Measurements from ENCODE around the gene CRAT.

Gene CRAT

GRCh38 chr9:129070696-129071525 is 39.7 kb downstream of the CRAT start:
- H3K27ac Mint-ChIP-seq: no peak overlapping the region
- H3K9me3 Mint-ChIP-seq: no peaks in the 10 kb centered on the region
- H3K27me3 Mint-ChIP-seq (ENCODE audit: low read depth): no peaks in the 10 kb centered on the region
- H3K4me1 Mint-ChIP-seq: no peaks in the 10 kb centered on the region
- TF ChIP-seq CTCF (IDR thresholded peaks at IDR 0.05; ENCODE audit: unreplicated experiment in 3 of 3): no peak
- H3K36me3 Mint-ChIP-seq (ENCODE audit: low read depth): peaks cover 6% of the 10 kb centered on the region
- no peak overlapping the region for H3K4me3 Mint-ChIP-seq

GRCh38 chr9:129069862-129070641 is 40.5 kb downstream of the CRAT start:
- peaks cover 11% of the 10 kb centered on the region for H3K36me3 Mint-ChIP-seq (ENCODE audit: low read depth)

GRCh38 chr9:129068990-129069861 is 41.4 kb downstream of the CRAT start:
- no peak overlapping the region for H3K4me3 Mint-ChIP-seq
- no peaks in the 10 kb centered on the region for H3K9me3 Mint-ChIP-seq
- no peak overlapping the region for H3K27ac Mint-ChIP-seq
- TF ChIP-seq CTCF (IDR thresholded peaks at IDR 0.05; ENCODE audit: unreplicated experiment in 3 of 3): no peak
- no peaks in the 10 kb centered on the region for H3K4me1 Mint-ChIP-seq
- H3K27me3 Mint-ChIP-seq (ENCODE audit: low read depth): no peaks in the 10 kb centered on the region
- H3K36me3 Mint-ChIP-seq (ENCODE audit: low read depth): peaks cover 11% of the 10 kb centered on the region

More at GRCh38 chr9:129069862-129070641, 40.5 kb downstream of the CRAT start:
- no peaks in the 10 kb centered on the region for H3K9me3 Mint-ChIP-seq
- no peaks in the 10 kb centered on the region for H3K4me1 Mint-ChIP-seq
- no peaks in the 10 kb centered on the region for H3K27me3 Mint-ChIP-seq (ENCODE audit: low read depth)
- H3K4me3 Mint-ChIP-seq: no peak overlapping the region
- no peak overlapping the region for H3K27ac Mint-ChIP-seq
- TF ChIP-seq CTCF (IDR thresholded peaks at IDR 0.05; ENCODE audit: unreplicated experiment in 3 of 3): no peak

GRCh38 chr9:129068110-129068509 is 42.5 kb downstream of the CRAT start:
- Mint-ChIP-seq H3K27ac (no peak overlapping the region), H3K4me1 (no peaks in the 10 kb centered on the region), H3K27me3 (ENCODE audit: low read depth) (no peaks in the 10 kb centered on the region), H3K9me3 (no peaks in the 10 kb centered on the region), H3K36me3 (ENCODE audit: low read depth) (peaks cover 16% of the 10 kb centered on the region), H3K4me3 (no peak overlapping the region)
- TF ChIP-seq CTCF (IDR thresholded peaks at IDR 0.05; ENCODE audit: unreplicated experiment in 3 of 3): no peak

- Mint-ChIP-seq H3K36me3 (ENCODE audit: low read depth) (peaks cover 19% of the 10 kb centered on the region), H3K27ac (no peak overlapping the region), H3K9me3 (no peaks in the 10 kb centered on the region), H3K4me1 (no peaks in the 10 kb centered on the region), H3K27me3 (ENCODE audit: low read depth) (no peaks in the 10 kb centered on the region), H3K4me3 (no peak overlapping the region)
- TF ChIP-seq CTCF (IDR thresholded peaks at IDR 0.05; ENCODE audit: unreplicated experiment in 3 of 3): no peak
These were observed 46.1 kb downstream of the CRAT start for GRCh38 chr9:129064499-129064908.

All from nephron (organoid).